NCI-H748 (cell line): ENCODE measurements around the gene THOC5.
"Not testable (repeated sequence)": the region's sequence is repeated elsewhere in the genome, so short reads cannot be mapped to it uniquely, and the experiment has no call there.

Experiments
- DNase-seq: peaks from one replicate; lab custom pipeline; 2025; ENCODE audit not compliant: unreplicated experiment; lab: John Stamatoyannopoulos, UW

Gene THOC5

DNA sequence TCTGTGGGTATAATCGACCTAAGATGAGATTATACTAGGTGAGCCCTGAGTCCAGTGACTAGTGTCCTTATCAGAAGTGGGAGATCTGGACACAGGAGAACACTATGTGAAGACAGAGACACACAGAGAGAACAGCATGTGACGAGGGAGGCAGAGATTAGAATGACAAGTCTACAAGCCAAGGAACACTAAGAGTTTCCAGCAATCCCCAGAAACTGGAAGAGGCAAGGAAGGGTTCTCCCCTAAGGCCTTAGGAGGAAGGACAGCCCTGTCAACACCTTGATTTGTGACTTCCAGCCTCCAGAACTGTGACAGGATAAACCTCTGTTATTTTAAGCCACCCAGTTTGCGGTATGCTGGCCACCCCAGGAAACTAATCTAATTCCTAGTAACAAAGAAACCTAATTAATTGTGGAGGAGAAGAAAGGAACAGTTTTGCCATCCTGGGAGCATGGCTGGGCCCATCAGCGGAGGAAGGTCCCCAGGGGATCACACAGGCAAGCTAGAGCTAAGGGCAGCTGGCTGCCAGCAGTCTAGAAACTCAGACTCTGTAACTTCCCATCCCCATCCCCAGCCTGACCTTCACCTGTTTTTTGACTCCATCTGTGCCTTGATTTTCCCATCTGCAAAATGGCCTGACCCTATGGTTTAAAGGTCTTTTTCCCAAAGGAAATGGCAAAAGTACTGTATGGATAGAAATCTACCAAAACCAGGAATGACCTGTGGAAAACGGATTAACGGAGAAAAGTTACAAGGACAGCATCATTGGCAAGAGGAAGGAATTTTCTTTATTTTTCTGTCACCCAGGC lies 10.3 kb upstream of the THOC5 start:
- no peak for DNase-seq

DNA sequence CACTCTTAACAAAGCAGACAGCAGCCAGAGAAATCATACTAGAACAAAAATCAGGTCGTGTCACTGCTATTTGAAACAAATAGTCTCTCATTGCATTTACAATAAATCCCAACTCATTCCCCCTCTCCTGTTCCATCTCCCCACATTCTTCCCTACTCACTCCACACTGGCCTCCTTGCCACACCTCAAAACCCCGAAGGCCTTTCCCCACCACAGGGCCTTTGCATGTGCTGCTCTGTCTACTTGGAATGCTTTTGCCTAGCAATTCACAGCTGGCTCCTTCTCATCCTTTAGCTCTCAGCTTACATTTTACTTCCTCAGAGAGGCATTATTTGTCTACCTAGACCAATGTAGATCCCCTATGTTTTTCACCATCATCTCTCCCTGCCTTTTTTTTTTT lies 6.3 kb upstream of the THOC5 start:
- DNase-seq, result no peak

DNA sequence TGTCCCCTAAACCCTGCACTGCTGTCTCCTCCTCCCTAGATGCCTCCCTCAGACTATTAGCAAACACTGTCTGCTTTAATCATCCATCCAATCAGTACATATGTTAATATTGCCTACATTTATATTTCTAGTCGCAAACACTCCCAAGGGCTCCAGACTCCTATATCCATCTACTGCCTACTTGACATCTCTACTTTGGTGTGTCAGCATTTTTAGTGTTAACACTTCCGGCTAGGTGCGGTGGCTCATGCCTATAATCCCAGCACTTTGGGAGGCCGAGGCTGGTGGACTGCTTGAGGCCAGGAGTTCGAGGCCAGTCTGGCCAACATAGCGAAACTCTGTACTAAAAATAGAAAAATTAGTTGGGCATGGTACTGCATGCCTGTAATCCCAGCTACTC lies 5.5 kb upstream of the THOC5 start:
- DNase-seq, result no peak

DNA sequence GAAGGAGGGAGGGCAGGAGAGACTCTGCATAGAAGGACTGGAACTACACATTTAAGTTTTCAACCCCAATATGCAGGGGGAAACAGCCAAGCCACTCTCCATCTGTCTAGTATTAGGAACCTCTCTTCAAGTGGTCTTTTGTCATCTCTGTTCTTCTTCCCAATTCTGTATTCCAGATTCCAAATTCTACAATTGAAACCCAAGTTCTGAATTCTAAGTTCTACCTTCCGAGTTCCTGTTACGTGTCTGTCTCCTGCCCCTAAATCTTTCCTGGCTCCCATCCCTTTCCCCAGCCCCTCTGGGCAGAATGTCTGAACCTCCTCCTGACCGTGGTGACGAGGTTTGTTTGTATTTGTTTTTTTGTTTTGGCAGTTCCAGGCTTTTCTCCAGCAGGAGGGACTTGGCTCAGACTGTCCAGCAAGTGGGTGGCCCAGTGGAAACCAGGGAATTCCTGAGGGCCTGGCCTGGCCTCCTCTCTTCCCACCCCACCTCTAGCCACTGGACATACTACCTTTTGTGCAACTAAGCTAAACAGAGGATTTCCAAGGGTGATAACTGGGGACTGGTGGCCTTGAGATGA lies 1.6 kb upstream of the THOC5 start:
- DNase-seq, result no peak

DNA sequence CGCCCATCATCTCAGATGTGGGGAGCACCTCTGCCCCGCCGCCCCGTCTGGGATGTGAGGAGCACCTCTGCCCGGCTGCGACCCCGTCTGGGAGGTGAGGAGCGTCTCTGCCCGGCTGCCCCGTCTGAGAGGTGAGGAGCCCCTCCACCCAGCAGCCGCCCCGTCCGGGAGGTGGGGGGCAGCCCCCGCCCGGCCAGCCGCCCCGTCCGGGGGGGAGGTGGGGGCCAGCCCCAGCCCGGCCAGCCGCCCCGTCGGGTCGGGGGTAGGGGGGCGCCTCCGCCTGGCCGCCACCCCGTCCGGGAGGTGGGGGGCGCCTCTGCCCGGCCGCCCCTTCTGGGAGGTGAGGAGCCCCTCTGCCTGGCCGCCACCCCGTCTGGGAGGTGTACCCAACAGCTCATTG lies 1.2 kb downstream of the THOC5 start:
- not testable (repeated sequence) for DNase-seq

DNA sequence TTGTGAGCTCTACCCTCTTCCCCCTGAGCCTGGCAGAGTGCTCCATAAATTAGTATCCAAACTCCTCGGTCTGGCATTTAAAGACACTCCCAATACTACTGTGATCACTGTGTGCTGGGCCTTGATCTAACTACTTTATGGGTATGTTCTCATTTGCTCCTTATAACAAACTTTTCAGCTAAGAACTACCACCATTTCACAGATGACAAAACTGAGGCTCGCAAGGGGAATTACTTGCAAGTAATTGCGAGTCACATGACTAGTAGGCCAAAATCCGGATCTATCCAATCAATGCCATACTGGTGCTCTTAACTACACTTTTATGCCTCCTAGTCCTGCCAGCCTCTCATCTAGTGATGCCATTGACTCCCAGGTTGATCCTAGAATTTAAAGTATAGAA lies 3.6 kb downstream of the THOC5 start:
- DNase-seq, result no peak

DNA sequence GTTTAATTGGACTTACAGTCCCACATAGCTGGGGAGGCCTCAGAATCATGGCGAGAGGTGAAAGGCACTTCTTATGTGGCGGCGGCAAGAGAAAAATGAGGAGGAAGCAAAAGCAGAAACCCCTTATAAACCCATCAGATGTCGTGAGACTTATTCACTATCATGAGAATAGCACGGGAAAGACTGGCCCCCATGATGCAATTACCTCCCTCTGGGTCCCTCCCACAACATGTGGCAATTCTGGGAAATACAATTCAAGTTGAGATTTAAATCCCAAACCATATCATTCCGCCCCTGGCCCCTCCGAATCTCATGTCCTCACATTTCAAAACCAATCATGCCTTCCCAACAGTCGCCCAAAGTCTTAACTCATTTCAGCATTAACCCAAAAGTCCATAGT lies 8.5 kb downstream of the THOC5 start:
- not testable (repeated sequence) for DNase-seq

DNA sequence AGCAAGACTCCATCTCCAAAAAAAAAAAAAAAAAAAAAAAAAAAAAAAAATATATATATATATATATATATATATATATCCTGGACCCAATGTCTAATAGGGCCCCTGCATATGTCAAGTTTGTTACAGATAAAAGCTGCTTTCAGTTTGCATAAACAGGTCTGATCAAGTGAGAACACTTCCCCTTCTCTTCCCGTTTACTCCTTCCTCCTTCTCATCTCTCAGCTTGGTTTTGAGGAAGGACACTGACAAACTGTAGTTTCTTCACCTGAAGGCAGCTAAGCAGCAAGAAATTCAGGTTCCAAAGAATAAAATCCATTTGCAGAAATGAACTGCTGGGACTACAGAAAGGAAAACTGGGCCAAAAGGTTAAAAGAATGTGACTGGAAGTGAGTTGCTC lies 11.7 kb downstream of the THOC5 start:
- DNase-seq, result no peak

DNA sequence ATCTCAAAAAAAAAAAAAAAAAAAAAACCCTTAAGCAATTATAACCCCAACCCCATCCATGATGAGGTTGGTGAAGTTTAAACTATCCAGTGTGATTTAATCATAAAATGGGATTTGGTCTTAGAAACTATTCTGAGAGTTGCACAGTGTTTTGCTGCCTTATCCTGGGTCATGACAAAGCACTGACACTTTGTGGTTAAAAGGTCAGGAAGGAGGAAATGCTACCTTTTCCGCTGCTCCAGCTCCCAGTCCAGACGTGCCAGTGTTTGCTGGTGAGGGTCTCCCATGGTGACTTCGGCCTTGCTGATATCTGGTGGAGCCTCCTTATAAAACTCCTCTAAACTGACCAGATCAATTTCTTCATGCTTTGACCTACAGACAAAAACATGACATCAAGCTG lies 14.5 kb downstream of the THOC5 start:
- DNase-seq, result no peak

DNA sequence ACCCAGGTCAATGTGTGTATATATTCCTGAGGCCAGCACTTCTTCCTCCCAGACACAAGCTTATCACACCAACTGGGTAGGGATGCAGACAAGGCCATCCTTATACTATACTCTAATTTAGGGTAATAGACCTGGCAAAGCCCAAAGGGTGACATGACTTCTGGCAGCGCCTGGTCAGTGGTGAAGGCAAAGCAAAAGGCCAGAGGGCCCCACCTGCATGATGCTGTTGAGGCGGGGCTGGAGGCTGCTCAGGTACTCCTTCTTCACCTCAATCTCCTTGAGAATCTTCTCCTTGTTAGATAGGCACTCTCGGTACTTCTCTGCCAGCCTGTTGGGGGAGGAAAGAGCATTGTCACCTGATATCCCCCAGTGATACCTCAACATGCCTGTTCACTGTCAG lies 17.1 kb downstream of the THOC5 start:
- no peak for DNase-seq

DNA sequence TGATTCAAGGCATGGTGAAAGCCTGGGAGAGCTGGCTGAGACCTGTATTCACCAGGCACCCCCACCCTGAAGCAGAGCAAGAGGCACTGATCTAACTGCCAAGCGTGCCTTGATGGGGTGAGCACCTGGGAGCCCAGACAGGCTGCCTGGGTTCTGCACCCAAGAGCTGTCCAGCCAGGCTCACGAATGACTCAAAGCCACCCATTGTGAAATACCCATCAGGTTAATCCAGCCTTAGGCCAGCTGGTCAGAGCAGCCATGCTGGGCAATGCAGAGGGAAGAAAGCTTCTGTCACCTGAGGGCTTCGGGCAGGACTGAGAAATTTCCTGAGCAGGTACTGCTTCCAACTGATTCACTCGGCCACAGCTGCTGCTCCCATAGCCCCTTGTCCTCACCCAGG lies 22.1 kb downstream of the THOC5 start:
- DNase-seq, result no peak

DNA sequence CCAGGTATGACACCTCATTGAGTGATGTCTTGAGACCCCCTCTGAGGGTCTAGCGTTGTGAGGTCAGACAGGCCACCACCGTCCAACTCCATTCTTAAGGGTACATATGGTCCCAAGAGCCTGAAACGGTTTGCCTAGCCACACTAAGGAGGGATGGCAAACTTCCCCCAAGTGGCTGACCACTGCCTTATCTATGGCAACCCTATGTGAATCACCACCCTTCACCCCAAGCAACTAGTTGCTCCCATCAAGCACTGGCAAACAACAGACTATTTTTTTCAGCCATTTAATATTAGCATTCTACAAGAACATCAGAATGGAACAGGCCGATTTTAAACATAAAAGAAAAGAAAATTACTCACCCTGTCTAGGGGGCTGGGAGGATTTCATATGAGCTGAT lies 22.8 kb downstream of the THOC5 start:
- DNase-seq, result no peak

DNA sequence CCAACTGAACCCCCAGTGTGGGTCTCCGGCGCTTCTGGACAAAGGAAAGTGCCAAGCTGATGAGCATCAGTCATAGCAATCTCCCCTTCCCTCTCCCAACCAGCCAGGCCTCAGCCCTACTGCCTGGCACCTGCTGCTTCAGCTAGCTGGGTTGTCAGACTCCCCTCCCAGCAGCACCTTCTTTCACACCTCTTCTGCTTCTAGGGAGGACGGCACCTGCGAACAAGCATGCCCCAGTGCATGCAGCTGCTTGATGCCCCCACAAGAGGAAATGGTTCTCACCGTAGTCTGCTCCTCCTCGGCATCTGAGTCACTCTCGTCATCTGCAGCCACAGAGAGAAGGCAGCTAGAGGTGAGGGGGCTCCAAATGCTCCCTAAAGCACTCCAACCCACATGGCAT lies 25.4 kb downstream of the THOC5 start:
- DNase-seq, result no peak

DNA sequence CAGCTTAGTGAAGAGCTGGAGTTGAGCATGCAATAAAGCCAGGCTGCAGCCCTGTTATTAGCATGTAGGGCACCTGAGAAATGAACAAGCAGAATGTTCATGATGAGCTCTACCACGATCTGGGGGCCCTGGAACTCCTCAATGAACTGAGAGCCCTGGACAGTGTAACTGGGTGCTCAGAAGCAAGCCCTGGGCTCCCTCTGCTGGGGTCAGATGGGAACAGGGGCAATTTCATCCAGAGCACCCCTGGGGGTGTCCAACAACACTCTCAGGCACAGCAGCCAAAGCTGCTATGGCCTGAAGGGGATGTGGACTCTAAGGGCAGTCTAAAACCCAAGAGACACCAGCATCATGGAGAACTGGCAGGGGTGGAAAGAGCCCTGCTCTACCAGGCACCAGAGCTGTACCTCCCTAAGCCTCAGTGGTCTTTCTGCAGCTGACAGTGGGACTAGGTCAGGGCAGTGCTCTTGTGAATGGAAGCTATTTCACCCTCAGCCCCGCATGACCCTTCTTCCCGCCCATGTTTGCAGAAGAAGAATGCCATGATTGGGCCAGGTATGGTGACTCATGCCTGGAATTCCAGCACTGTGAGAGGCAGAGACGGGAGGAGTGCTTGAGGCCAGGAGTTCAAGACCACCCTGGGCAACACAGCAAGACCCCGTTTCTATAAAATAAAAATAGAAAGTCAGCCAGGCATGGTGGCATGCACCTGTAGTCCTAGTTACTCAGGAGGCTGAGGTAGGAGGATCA lies 28.9 kb downstream of the THOC5 start:
- peak; percentile 2 for DNase-seq

DNA sequence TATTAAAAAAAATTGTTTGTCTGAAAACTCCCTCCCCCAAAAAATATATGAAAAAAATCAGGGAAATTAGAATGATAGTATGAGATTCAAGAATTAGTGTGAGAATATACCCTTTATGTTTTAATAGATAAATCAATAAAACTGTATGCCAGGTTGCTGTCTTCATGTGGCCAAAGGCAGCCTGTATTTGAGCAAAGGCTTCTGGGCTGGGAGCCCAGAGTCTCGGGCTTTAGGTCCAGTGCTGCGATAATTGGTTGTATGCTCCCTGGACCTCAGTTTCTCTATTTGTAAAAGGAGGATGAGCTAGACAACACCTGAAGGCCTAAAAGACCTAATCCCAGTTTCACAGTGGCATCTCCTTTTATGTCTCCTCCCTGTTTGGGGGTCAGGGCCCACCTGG lies 29.8 kb downstream of the THOC5 start:
- DNase-seq, result no peak

DNA sequence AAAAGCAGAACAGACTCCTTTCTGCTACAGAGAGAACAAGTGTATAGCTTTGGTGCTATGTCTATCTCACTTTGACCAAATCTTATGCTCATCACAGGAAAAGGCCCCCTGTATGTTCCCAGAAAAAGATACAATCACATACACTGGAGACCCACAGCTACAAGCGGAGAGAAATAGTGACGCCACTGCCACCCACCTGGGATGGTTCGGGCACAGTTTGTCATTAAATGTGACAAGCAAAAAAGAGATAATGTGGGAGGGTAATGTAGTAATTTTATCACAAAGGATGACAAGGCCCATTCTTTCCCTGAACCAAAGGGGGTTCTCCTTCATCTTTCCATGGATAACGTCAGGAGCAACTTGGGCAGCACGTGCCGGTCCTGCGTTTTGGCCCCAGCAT lies 32.0 kb downstream of the THOC5 start:
- no peak for DNase-seq

DNA sequence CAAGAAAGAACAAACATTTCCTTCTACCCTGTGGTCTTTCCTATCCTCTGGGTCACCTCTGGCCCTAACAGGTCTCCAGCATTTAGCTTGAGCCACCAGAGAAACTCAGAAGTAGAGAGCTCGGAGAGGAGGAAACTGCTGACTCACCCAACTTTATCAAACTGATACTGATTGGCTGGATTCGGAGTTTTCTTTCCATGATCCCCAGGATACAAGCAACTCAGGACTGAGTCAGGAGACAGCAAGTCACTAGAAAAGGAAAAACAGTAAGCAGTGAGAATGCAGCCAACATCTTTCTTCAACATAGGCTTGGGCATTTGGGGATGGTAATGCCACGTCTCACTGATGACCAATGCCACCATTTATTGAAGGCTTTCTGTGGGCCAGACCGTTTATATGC lies 32.7 kb downstream of the THOC5 start:
- DNase-seq, result no peak

DNA sequence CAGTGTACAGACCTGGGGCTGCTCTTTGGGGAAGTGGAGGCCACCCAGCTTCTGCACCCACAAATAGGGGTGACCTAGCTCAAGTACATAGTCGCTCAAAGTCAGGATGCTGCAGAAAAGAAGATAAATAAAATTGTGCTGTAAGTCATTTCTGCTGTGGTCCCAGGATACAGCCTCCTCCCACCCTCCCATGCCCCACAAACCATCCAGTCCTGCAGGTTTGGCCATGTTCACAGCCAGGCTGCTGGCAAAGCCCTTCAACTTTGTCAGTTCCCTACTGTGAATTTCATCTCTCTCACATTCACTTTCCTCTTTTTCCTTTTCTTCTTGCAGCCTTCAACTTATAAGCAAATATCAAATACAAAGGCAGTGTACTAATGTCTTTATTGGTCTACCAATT lies 33.6 kb downstream of the THOC5 start:
- DNase-seq, result no peak

DNA sequence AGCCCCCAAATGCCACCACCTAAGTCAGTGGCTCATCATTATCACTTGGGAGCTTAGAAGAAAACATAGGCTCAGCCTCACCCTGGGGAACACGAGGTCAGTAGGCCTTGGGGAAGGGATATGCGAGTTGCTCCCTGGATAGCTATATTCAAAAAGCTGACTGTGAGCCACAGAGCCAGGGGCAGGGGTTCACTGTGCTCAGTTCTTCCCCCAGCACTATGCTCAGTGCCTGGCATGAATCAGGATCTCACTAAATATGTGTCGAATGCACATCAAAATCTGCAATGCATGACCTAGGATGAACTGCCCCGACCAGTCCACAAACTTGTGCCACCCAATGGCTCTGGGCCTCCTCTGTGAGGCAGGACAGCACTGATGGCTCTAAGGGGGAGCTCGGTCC lies 35.1 kb downstream of the THOC5 start:
- DNase-seq, result no peak

DNA sequence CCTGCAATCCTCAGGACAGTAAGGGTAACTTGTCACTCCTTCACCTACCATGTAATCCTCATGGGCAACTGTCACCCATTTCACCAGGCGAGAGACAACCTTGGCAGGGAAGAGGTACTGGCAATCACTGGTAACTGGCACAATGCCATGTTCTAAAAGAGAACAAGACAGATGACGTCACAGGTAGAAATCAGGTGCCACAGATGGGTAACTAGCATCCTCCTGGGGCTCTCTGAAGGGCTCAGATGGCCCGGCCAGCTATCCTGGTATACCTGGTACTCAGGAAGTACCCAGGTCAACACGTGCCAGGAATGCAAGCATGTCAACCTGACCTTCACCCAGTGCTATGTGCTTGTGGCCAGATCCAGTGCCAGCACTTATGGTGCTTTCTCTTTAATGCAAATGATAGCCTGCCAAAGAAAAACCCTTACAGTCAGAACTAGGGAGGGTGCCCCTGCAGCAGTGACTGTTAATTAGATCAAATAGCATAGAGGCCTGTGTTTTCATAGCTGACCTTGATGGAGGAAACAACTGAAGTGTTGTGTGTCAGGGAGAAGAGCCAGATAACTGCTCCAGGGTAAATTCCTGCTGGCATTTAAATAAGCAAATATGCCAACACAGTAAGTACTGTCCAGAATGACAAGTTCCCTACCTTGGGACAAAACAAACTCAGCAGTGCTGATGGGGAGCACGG lies 36.2 kb downstream of the THOC5 start:
- no peak for DNase-seq

DNA sequence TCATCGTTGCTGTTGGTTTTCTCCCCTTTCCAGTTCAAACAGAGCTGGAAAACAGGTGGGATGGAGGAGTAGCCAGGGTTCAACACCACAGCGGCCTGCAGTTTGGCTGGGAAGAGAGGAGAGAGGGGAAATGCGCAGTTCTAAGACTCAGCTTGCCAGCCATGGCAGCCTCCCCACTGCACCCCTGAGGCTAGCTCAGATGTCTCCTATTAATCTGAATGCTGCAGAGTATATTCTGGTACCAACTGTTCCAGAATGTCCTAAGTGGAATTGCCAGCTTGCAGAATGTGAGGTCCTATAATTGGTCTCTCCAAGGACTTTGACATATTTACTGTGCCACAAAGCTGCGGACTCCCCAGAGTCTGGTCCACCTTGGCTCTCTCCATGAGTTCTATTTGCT lies 41.5 kb downstream of the THOC5 start:
- DNase-seq, result no peak
